Activated B cell treated with CpG ODN at 0.5 μM for 24 hours (primary cell): ENCODE measurements around the gene VWA5B2. TPM values are rescaled to one million over a fixed set of nuclear protein-coding genes. Genes with fewer than 3 reads are reported as not detected.

Source experiments
- ATAC-seq: fragments of 200-7000 bp; cut with Tn5 transposase; one replicate; pipeline ENCODE4 v1.10.0; 2021; ENCODE audit warnings: low read depth, mild to moderate bottlenecking, moderate library complexity
- CTCF ChIA-PET: fragments of 350-600 bp; sonication (Branson Sonifier 250); formaldehyde crosslinking; loops from one replicate; lab custom pipeline; 2021; ENCODE audit warnings: antibody characterized with exemption; lab: Charles Lee
- POLR2A ChIA-PET: fragments of 350-600 bp; sonication (Branson Sonifier 250); formaldehyde crosslinking; loops from one replicate; lab custom pipeline; 2021; ENCODE audit warnings: antibody characterized with exemption; lab: Charles Lee
- DNase-seq: peaks from one replicate; pipeline ENCODE4 v3.0.0; 2022
- H3K27ac Mint-ChIP-seq: one replicate; pipeline ENCODE4 v1.8.0; 2020; ENCODE audit warnings: mixed read lengths
- H3K27me3 Mint-ChIP-seq: one replicate; pipeline ENCODE4 v1.8.0; 2021; ENCODE audit warnings: mixed read lengths
- H3K36me3 Mint-ChIP-seq: one replicate; pipeline ENCODE4 v1.8.0; 2021; ENCODE audit warnings: low read depth, mixed read lengths
- H3K4me1 Mint-ChIP-seq: one replicate; pipeline ENCODE4 v1.8.0; 2021; ENCODE audit warnings: mixed read lengths
- H3K4me3 Mint-ChIP-seq: one replicate; pipeline ENCODE4 v1.8.0; 2020; ENCODE audit warnings: mild to moderate bottlenecking, mixed read lengths
- H3K9me3 Mint-ChIP-seq: one replicate; pipeline ENCODE4 v1.8.0; 2020; ENCODE audit warnings: mixed read lengths
- CTCF ChIP-seq: fragments of 200-600 bp; IDR thresholded peaks from one replicate; pipeline ENCODE4 v1.8.0; 2022; ENCODE audit warnings: antibody characterized with exemption, mild to moderate bottlenecking
- intact Hi-C: fragments of 100-400 bp; cut with micrococcal nuclease; formaldehyde crosslinking; loops from one replicate; pipeline ENCODE4 v1.15.1; 2024
- total RNA-seq: library from RNA; stranded (reverse); gene quantifications from 2 replicates; pipeline ENCODE4 v1.2.3, GENCODE V29; 2022

Gene VWA5B2
- total RNA-seq, 1 donor from 2014 or later = 0.42 TPM

- intact Hi-C loops = loop anchor here (2.0 to 5.0 kb wide), 2 partner anchors 33 to 39 kb away; partner anchors contain the start of genes PSMD2 and VWA5B2
- H3K4me1 Mint-ChIP-seq = peaks cover 28% of the 10 kb centered on the region
- no peaks in the 10 kb centered on the region for H3K36me3 Mint-ChIP-seq
- CTCF ChIA-PET = interaction anchor here (1.1 to 2.4 kb wide), 2 partner anchors 10 to 32 kb away, joined by 3 to 8 read pairs; partner anchors contain the start of gene EEF1AKMT4
- no peak overlapping the region for H3K27ac Mint-ChIP-seq
- peak; percentile 38 for DNase-seq
- POLR2A ChIA-PET = interaction anchor here (1.2 kb wide), 1 partner anchor 10 kb away, joined by 4 read pairs; the partner anchor contains the start of gene EEF1AKMT4
- no peaks in the 10 kb centered on the region for H3K9me3 Mint-ChIP-seq
- H3K4me3 Mint-ChIP-seq = peak overlapping the region; percentile 79
- H3K27me3 Mint-ChIP-seq = peaks cover 44% of the 10 kb centered on the region
- no peak for TF ChIP-seq CTCF
- peak; percentile 72 for ATAC-seq
Measured at GRCh38 chr3:184259878-184260723, 30.7 kb downstream of the VWA5B2 start.

GRCh38 chr3:184260724-184261269 lies 31.4 kb downstream of the VWA5B2 start:
- ChIA-PET POLR2A (interaction anchor here (0.6 to 1.2 kb wide), 2 partner anchors 11 to 1145 kb away, joined by 4 to 9 read pairs; partner anchors contain the start of gene EEF1AKMT4), CTCF (interaction anchor here (1.1 to 2.4 kb wide), 2 partner anchors 11 to 33 kb away, joined by 3 to 8 read pairs; partner anchors contain the start of gene EEF1AKMT4)
- Mint-ChIP-seq H3K27ac (no peak overlapping the region), H3K36me3 (no peaks in the 10 kb centered on the region), H3K27me3 (peaks cover 47% of the 10 kb centered on the region), H3K4me1 (peaks cover 28% of the 10 kb centered on the region), H3K4me3 (peak overlapping the region; percentile 79), H3K9me3 (no peaks in the 10 kb centered on the region)
- ATAC-seq (no peak), DNase-seq (no peak)
- no peak for TF ChIP-seq CTCF
- intact Hi-C loops = loop anchor here (1.0 to 5.0 kb wide), 3 partner anchors 10 to 38 kb away; partner anchors contain the start of genes PSMD2 and VWA5B2

GRCh38 chr3:184261270-184261853 lies 32.0 kb downstream of the VWA5B2 start, which contains the start of gene CAMK2N2:
CAMK2N2 (minus strand) TSS chr3:184261553; CDS start chr3:184261285, 268 bp downstream.
- Mint-ChIP-seq H3K27ac (no peak within 1 kb of the TSS), H3K4me3 (peak within 1 kb of the TSS; percentile 79), H3K36me3 (no peaks in the 10 kb centered on the region), H3K4me1 (peaks cover 28% of the 10 kb centered on the region), H3K9me3 (no peaks in the 10 kb centered on the region), H3K27me3 (peaks cover 51% of the 10 kb centered on the region)
- intact Hi-C loops = loop anchor here (1.0 to 5.0 kb wide), 3 partner anchors 11 to 37 kb away; partner anchors contain the start of genes PSMD2 and VWA5B2
- ATAC-seq (peak; percentile 66), DNase-seq (peak; percentile 43)
- POLR2A ChIA-PET = interaction anchor here (0.6 to 1.5 kb wide), 3 partner anchors 12 to 1145 kb away, joined by 3 to 9 read pairs (median 4); partner anchors contain the start of genes EEF1AKMT4 and EIF2B5
- CTCF ChIA-PET = interaction anchor here (1.1 to 2.4 kb wide), 2 partner anchors 11 to 34 kb away, joined by 3 to 8 read pairs; partner anchors contain the start of gene EEF1AKMT4
- TF ChIP-seq CTCF = no peak

- H3K27ac Mint-ChIP-seq = no peak overlapping the region
- intact Hi-C loops = loop anchor here (1.0 to 5.0 kb wide), 3 partner anchors 12 to 37 kb away; partner anchors contain the start of genes PSMD2 and VWA5B2
- ATAC-seq = no peak
Measured at GRCh38 chr3:184261854-184262763, 32.7 kb downstream of the VWA5B2 start.

More at GRCh38 chr3:184261854-184262763, 32.7 kb downstream of the VWA5B2 start:
- no peak for TF ChIP-seq CTCF
- DNase-seq = no peak
- Mint-ChIP-seq H3K36me3 (no peaks in the 10 kb centered on the region), H3K4me3 (peak overlapping the region; percentile 79), H3K9me3 (peaks cover 1% of the 10 kb centered on the region), H3K4me1 (peaks cover 28% of the 10 kb centered on the region), H3K27me3 (peaks cover 55% of the 10 kb centered on the region)
- POLR2A ChIA-PET = interaction anchor here (0.6 to 1.5 kb wide), 5 partner anchors 9 to 127 kb away, joined by 3 to 6 read pairs (median 3); partner anchors contain the start of genes EEF1AKMT4 and EIF2B5
- CTCF ChIA-PET = interaction anchor here (1.3 to 2.4 kb wide), 2 partner anchors 34 to 495 kb away, joined by 3 to 8 read pairs; no protein-coding TSS in a partner anchor
